SK-N-SH (cell line): ENCODE data around the gene EFCAB11. TPM values are rescaled to one million over a fixed set of nuclear protein-coding genes. Genes with fewer than 3 reads are reported as not detected.

Experiments used
- CTCF ChIA-PET: fragments of 300-600, 350-600 bp; formaldehyde crosslinking; extraction: SDS; loops from one replicate; lab custom pipeline; 2021; lab: Yijun Ruan, JAX
- POLR2A ChIA-PET: fragments of 350-600 bp; sonication (Branson Sonifier 250); formaldehyde crosslinking; extraction: SDS; loops from one replicate; lab custom pipeline; 2020; ENCODE audit warnings: antibody characterized with exemption, inconsistent platforms; lab: Yijun Ruan, JAX
- DNase-seq: peaks from one replicate; pipeline ENCODE4 v3.0.0; 2012
- H2AFZ ChIP-seq: fragments of 200-600 bp; sonication (generic); 2 replicates; pipeline ENCODE4 v1.8.1; 2016; ENCODE audit warnings: antibody characterized with exemption, mild to moderate bottlenecking, low read depth
- H3F3A ChIP-seq: fragments of 200-600 bp; sonication (generic); replicated peaks from 2 replicates; pipeline ENCODE3; 2016; ENCODE audit warnings: antibody characterized with exemption, mild to moderate bottlenecking; ENCODE audit not compliant: insufficient read depth
- H3K27ac ChIP-seq, 2 experiments: fragments of 200-500 bp in 1 of 2; fragments of 200-600 bp in 1 of 2; sonication (Bioruptor generic) in 1 of 2; sonication (generic), shearing (Covaris generic) in 1 of 2; 2 replicates each; pipeline versions ENCODE4 v1.5.1 to v1.6.1; 2014 to 2016; ENCODE audit warnings: low read depth in 2 of 2, inconsistent platforms in 1 of 2, low read length in 1 of 2, mild to moderate bottlenecking in 1 of 2, mixed read lengths in 1 of 2
- H3K27me3 ChIP-seq: fragments of 200-600 bp; sonication (generic), shearing (Covaris generic); 2 replicates; pipeline ENCODE4 v1.6.1; 2016; ENCODE audit warnings: mixed run types; ENCODE audit not compliant: insufficient read depth
- H3K36me3 ChIP-seq, 2 experiments: fragments of 200-500 bp in 1 of 2; fragments of 200-600 bp in 1 of 2; sonication (Bioruptor generic) in 1 of 2; sonication (generic) in 1 of 2; replicated peaks in 1 of 2; 2 replicates each; pipeline versions ENCODE3 to v1.5.1; 2014 to 2016; ENCODE audit warnings: low read length in 1 of 2, mild to moderate bottlenecking in 1 of 2; ENCODE audit not compliant: insufficient read depth in 2 of 2, control insufficient read depth in 1 of 2
- H3K4me1 ChIP-seq, 2 experiments: fragments of 200-500 bp in 1 of 2; fragments of 200-600 bp in 1 of 2; sonication (Bioruptor generic) in 1 of 2; sonication (generic), shearing (Covaris generic) in 1 of 2; 2 replicates each; pipeline versions ENCODE4 v1.5.1 to v1.6.1; 2014 to 2016; ENCODE audit warnings: low read depth in 1 of 2, low read length in 1 of 2, mixed run types in 1 of 2; ENCODE audit not compliant: insufficient read depth in 2 of 2, control insufficient read depth in 1 of 2
- H3K4me2 ChIP-seq: fragments of 200-600 bp; sonication (generic), shearing (Covaris generic); 2 replicates; pipeline ENCODE4 v1.6.1; 2017; ENCODE audit warnings: mixed run types
- H3K4me3 ChIP-seq, 2 experiments: fragments of 200-500 bp in 1 of 2; fragments of 200-600 bp in 1 of 2; sonication (Bioruptor generic) in 1 of 2; sonication (generic), shearing (Covaris generic) in 1 of 2; 2 replicates each; pipeline versions ENCODE4 v1.5.1 to v1.8.1; 2014 to 2016; ENCODE audit warnings: low read depth in 2 of 2, inconsistent platforms in 1 of 2, low read length in 1 of 2, mild to moderate bottlenecking in 1 of 2, mixed read lengths in 1 of 2, moderate library complexity in 1 of 2
- H3K79me2 ChIP-seq: fragments of 200-600 bp; sonication (generic); 2 replicates; pipeline ENCODE4 v1.8.1; 2017; ENCODE audit warnings: mild to moderate bottlenecking; ENCODE audit not compliant: insufficient read depth
- H3K9ac ChIP-seq: fragments of 200-600 bp; sonication (generic); 2 replicates; pipeline ENCODE4 v1.6.1; 2017; ENCODE audit warnings: mixed run types
- H3K9me2 ChIP-seq: fragments of 200-600 bp; sonication (generic); 2 replicates; pipeline ENCODE4 v1.6.1; 2017; ENCODE audit warnings: mixed run types
- H3K9me3 ChIP-seq: fragments of 200-600 bp; sonication (generic); 2 replicates; pipeline ENCODE4 v1.6.1; 2017; ENCODE audit warnings: mixed run types, mild to moderate bottlenecking, moderate library complexity
- H4K20me1 ChIP-seq: fragments of 200-600 bp; sonication (generic); 2 replicates; pipeline ENCODE4 v1.6.1; 2017; ENCODE audit warnings: mild to moderate bottlenecking, mixed run types; ENCODE audit not compliant: insufficient read depth
- EP300 ChIP-seq, 2 experiments: IDR thresholded peaks; 2 replicates each; pipeline versions ENCODE4 v1.4.0 to v1.6.1; 2012; ENCODE audit warnings: borderline replicate concordance in 1 of 2, low read depth in 1 of 2, low read length in 1 of 2
- EZH2phosphoT487 ChIP-seq: fragments of 200-600 bp; sonication (generic); IDR thresholded peaks from 2 replicates; pipeline ENCODE4 v1.6.1; 2017; ENCODE audit warnings: low read depth, mixed run types, mild to moderate bottlenecking, antibody characterized with exemption, moderate library complexity, borderline replicate concordance
- FOSL2 ChIP-seq: IDR thresholded peaks from 2 replicates; pipeline ENCODE4 v1.4.0; 2012; ENCODE audit warnings: low read depth, mild to moderate bottlenecking, moderate library complexity, borderline replicate concordance
- FOXJ3 ChIP-seq: sonication (generic); formaldehyde crosslinking; IDR thresholded peaks from 2 replicates; pipeline ENCODE4 v1.5.1; 2020; ENCODE audit warnings: mild to moderate bottlenecking, missing genetic modification reagents
- FOXM1 ChIP-seq: IDR thresholded peaks from 2 replicates; pipeline ENCODE4 v1.4.0; 2012; ENCODE audit warnings: low read depth, mild to moderate bottlenecking
- GATA2 ChIP-seq: sonication (generic); formaldehyde crosslinking; IDR thresholded peaks from 2 replicates; pipeline ENCODE4 v1.5.0; 2020; ENCODE audit warnings: mild to moderate bottlenecking, missing genetic modification reagents
- JUND ChIP-seq: IDR thresholded peaks from 2 replicates; pipeline ENCODE4 v1.4.0; 2012
- MEF2A ChIP-seq: IDR thresholded peaks from 2 replicates; pipeline ENCODE4 v1.4.0; 2012; ENCODE audit warnings: low read depth, borderline replicate concordance
- NRF1 ChIP-seq: IDR thresholded peaks from 2 replicates; pipeline ENCODE4 v1.6.1; 2012; ENCODE audit warnings: low read depth, mild to moderate bottlenecking, low read length
- RCOR1 ChIP-seq: fragments of 150-350 bp; IDR thresholded peaks from 2 replicates; pipeline ENCODE4 v1.6.1; 2017; ENCODE audit warnings: antibody characterized with exemption, low read length
- REST ChIP-seq: IDR thresholded peaks from 2 replicates; pipeline ENCODE4 v1.6.1; 2012; ENCODE audit warnings: mild to moderate bottlenecking, low read depth, low read length, moderate library complexity
- SMC3 ChIP-seq: IDR thresholded peaks from 2 replicates; pipeline ENCODE4 v1.6.1; 2012; ENCODE audit warnings: low read depth, low read length, improper control_type of control experiment
- TAF1 ChIP-seq: IDR thresholded peaks from 2 replicates; pipeline ENCODE4 v1.6.1; 2012; ENCODE audit warnings: low read depth, mild to moderate bottlenecking, low read length, moderate library complexity, borderline replicate concordance
- TCF12 ChIP-seq: IDR thresholded peaks from 2 replicates; pipeline ENCODE4 v1.4.0; 2012
- TEAD4 ChIP-seq: IDR thresholded peaks from 2 replicates; pipeline ENCODE4 v1.4.0; 2012; ENCODE audit warnings: mild to moderate bottlenecking, borderline replicate concordance; ENCODE audit not compliant: insufficient read depth
- YY1 ChIP-seq: IDR thresholded peaks from 2 replicates; pipeline ENCODE4 v1.4.0; 2012; ENCODE audit warnings: low read depth, mild to moderate bottlenecking
- polyA plus RNA-seq, 3 experiments: library from polyadenylated mRNA; depleted of rRNA; stranded (reverse); fragments of >200 nt; gene quantifications; 2 replicates each; pipeline ENCODE4 v1.2.3, GENCODE V29; 2012
- TF ChIP-seq, protein P1 (sequence below): fragments of 150-350 bp; IDR thresholded peaks from 2 replicates; pipeline ENCODE4 v1.6.1; 2017; ENCODE audit warnings: antibody characterized with exemption, low read length, low read depth, borderline replicate concordance
- TF ChIP-seq, protein P2 (sequence below): fragments of 200-600 bp; sonication (generic); IDR thresholded peaks from 2 replicates; pipeline ENCODE4 v1.6.1; 2017; ENCODE audit warnings: antibody characterized with exemption, mild to moderate bottlenecking, moderate library complexity

The EFCAB11 gene
- polyA plus RNA-seq, 1 of the 3 experiments (the other 2 are of a cell fraction), result 3.9 TPM

GRCh38 chr14:89861630-89862029 is 92.9 kb downstream of the EFCAB11 start:
- DNase-seq, result no peak
- Histone ChIP-seq H3F3A (peaks cover 4% of the 10 kb centered on the region), H4K20me1 (no peaks in the 10 kb centered on the region), H3K9me2 (no peaks in the 10 kb centered on the region), H3K27ac (no peak overlapping the region), H3K27me3 (no peaks in the 10 kb centered on the region), H3K4me2 (no peak overlapping the region), H3K4me3 (no peak overlapping the region), H3K36me3 (peaks cover 0 to 3% of the 10 kb centered on the region in 2 experiments), H2AFZ (no peak overlapping the region), H3K4me1 (peaks cover 0 to 4% of the 10 kb centered on the region in 2 experiments; a peak in 2 of 4 replicates), H3K79me2 (no peaks in the 10 kb centered on the region), H3K9me3 (no peaks in the 10 kb centered on the region), H3K9ac (no peak overlapping the region)
- CTCF ChIA-PET, result no interaction called here
- POLR2A ChIA-PET, result no interaction called here
- TF ChIP-seq, protein P1, sequence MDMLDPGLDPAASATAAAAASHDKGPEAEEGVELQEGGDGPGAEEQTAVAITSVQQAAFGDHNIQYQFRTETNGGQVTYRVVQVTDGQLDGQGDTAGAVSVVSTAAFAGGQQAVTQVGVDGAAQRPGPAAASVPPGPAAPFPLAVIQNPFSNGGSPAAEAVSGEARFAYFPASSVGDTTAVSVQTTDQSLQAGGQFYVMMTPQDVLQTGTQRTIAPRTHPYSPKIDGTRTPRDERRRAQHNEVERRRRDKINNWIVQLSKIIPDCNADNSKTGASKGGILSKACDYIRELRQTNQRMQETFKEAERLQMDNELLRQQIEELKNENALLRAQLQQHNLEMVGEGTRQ, result no peak
- TF ChIP-seq TAF1, result no peak
- TF ChIP-seq YY1, result no peak
- TF ChIP-seq, protein P2, sequence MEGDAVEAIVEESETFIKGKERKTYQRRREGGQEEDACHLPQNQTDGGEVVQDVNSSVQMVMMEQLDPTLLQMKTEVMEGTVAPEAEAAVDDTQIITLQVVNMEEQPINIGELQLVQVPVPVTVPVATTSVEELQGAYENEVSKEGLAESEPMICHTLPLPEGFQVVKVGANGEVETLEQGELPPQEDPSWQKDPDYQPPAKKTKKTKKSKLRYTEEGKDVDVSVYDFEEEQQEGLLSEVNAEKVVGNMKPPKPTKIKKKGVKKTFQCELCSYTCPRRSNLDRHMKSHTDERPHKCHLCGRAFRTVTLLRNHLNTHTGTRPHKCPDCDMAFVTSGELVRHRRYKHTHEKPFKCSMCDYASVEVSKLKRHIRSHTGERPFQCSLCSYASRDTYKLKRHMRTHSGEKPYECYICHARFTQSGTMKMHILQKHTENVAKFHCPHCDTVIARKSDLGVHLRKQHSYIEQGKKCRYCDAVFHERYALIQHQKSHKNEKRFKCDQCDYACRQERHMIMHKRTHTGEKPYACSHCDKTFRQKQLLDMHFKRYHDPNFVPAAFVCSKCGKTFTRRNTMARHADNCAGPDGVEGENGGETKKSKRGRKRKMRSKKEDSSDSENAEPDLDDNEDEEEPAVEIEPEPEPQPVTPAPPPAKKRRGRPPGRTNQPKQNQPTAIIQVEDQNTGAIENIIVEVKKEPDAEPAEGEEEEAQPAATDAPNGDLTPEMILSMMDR, result no peak
- no peak for TF ChIP-seq TEAD4
- no peak for TF ChIP-seq JUND
- TF ChIP-seq FOXJ3, result no peak
- no peak for TF ChIP-seq TCF12
- no peak for TF ChIP-seq EP300 (IDR thresholded peaks at IDR 0.05; ENCODE audit: borderline replicate concordance in 1 of 2, low read depth in 1 of 2, low read length in 1 of 2)
- TF ChIP-seq EZH2phosphoT487, result no peak
- TF ChIP-seq GATA2 (CRISPR knock-in tag), result no peak
- TF ChIP-seq SMC3, result no peak
- no peak for TF ChIP-seq NRF1
- TF ChIP-seq FOXM1, result no peak
- no peak for TF ChIP-seq MEF2A
- no peak for TF ChIP-seq REST
- no peak for TF ChIP-seq RCOR1
- TF ChIP-seq FOSL2, result no peak
